ENCODE results near the gene EXOSC5.
"Not testable (repeated sequence)": the region's sequence is repeated elsewhere in the genome, so short reads cannot be mapped to it uniquely, and the experiment has no call there.

The EXOSC5 gene

GRCh38 chr19:41403181-41403970 lies 6.2 kb upstream of the EXOSC5 start:
- DNase-seq, result no peak

GRCh38 chr19:41402010-41402409 lies 4.9 kb upstream of the EXOSC5 start:
- DNase-seq, result no peak

DNA sequence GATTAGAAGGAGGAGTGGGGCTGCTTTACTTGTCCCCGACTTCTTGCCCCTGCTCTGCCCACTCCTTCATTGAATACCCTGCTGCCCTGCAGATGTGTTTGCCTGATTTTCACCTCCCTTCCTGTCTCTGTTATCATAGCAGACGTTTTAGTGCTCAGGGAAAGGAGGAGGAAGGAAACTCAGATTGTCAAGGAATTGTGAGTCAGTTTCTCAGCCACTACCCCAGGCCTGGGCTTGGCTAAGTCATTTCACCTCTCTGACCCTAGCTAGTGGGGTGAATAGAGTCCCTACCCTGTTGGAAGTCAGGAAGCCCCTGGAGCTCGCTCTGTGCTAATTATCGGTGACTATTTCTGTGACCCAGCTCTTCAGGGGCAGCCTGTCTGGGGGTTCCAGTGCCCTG lies 4.3 kb upstream of the EXOSC5 start:
- DNase-seq, result no peak

DNA sequence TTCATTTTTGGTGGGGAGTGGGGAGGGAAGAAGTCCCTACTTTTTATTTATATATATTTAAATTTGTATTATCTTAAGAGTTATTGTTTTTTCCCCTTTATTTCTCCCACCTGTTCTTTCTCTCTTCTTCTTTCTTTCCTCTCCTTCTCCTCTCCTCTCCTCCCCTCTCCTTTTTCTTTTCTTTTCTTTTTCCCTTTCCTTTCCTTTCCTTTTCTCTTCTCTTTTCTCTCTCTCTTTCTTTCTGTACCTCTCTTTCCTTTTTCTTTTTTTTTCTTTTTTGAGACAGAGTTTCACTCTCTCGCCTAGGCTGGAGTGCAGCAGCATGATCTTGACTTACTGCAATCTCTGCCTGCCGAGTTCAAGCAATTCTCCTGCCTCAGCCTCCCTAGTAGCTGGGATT lies 2.4 kb upstream of the EXOSC5 start:
- no peak for DNase-seq

DNA sequence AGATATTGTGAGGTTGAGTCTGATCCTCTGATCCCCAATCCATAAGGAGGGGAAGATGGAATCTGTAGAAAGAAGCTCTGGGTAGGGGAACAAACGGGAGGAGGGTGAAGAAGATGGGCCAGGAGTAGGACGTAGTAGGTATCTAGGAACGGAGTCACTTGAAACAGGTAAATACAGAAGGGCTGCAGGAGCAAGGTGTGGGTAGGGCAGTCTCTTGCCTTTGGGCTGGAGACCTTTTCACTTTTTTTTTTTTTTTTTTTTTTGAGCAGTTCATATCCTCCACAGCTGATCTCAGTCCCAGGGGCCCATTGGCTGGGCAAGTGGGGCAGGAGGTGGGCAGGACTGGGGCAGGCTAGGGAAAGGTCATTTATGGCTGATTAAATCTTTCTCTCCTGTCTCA lies 1.9 kb upstream of the EXOSC5 start:
- no peak for DNase-seq

DNA sequence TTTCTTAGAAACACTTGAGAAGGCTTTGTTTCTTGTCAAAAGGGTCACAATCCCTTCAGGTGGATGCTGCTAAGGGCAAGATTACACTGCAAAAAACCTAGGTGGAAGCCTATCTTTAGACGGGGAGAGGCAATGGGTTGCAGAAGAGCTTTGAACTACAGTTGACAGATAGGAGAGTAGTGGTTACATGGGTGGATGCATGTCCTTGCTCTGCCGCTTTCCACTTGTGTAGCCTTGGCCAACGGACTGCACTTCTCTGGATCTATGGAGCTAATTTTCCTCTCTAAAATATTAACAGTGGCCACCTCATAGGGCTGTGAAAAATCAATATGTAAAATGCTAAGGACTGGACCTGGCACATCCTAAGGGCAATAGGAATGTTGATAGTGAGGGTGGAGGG lies 1.4 kb upstream of the EXOSC5 start:
- no peak for DNase-seq

DNA sequence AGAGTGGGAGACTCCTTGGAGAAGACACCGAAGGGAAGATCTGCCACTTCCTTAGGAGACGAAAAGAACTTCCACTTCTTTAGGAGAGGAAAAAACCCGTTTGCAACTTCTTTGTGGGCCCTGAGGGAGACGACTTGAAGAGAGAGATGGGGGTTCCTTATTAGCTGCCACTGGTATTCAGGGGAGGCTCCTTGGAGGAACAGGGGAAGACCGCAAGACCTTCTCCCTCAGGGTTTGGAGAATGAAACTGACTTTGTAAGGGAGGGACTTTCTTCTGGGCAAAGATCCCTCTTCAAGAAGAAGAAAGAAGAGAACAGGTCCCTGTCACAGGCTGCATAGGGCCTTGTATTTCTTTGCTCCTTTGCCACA lies 875 bp upstream of the EXOSC5 start:
- DNase-seq, result no peak

- DNase-seq, result no peak
These were observed 1.8 kb downstream of the EXOSC5 start for GRCh38 chr19:41395355-41395754.

DNA sequence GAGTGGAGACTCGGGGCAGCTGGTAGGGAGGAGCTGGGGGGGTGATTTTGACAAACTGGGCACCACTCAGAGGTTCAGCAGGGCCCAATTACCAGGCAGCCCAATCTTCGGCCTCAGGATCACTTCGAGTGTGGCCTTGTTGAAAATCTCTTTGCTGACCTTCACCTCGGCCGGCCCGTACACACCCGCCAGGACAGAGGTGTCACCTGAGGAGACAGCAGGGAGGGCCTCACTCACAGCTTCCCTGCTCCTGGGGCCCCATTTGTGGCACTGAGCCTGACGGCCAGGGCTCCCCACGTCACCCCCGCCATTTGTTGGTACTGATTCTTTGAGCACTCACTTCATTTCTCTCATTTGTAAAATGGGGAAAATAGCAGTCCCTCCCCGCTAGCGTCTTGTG lies 4.4 kb downstream of the EXOSC5 start:
- DNase-seq, result no peak

- no peak for DNase-seq
These were observed 5.5 kb downstream of the EXOSC5 start for GRCh38 chr19:41391618-41392017.

DNA sequence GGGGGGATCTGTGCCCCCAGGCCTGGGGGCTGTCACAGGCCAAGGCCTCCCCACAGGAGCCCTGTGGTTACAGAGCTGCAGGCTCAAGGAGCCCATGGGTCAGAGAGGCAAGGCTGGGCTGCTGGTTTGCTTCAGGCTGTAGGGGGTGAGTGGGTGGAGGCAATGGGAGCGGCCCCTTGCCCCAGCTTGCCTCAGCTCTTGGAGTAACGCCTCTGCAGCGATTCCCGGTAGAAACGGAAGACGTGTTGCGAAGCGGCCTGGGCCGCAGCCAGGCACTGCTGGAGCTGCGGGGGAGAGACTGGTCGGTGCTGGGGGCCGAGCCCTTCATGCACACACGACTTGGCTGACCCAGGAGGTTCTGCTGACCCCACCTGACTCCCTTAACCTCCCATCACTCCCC lies 10.7 kb downstream of the EXOSC5 start:
- no peak for DNase-seq

GRCh38 chr19:41384351-41384750 lies 12.8 kb downstream of the EXOSC5 start:
- DNase-seq, result no peak

DNA sequence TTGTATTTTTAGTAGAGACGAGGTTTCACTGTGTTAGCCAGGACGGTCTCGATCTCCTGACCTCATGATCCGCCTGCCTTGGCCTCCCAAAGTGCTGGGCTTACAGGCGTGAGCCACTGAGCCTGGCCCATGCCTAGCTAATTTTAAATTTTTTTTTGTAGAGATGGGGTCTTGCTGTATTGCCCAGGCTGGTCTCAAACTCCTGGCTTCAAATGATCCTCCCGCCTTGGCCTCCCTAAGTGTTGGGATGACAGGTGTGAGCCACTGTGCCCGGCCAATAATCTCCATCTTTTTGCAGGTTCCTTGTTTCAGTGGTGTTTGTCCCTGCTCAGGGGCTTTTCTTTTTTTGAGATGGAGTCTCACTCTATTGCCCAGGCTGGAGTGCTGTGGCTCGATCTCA lies 15.6 kb downstream of the EXOSC5 start:
- DNase-seq, result not testable (repeated sequence)

- no peak for DNase-seq
These were observed 19.0 kb downstream of the EXOSC5 start for GRCh38 chr19:41377977-41378709.

DNA sequence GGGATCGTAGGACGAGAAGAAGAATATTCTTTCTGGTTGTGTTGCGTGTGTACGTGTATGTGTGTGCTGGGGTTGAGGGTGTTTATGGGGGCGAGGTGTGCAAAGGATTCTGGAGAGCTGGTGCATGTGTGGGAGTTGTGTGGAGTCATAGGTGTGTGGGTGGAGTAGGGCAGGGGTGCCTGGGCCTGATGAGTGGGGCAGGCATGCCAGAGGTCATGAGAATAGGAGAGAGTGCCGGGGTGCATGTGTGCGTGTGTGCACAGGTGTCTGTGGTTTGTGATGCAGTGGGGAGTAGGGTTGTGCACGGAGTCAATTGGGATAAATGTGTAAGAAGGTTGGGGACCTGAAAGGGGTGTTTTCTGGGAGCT lies 20.2 kb downstream of the EXOSC5 start:
- DNase-seq, result no peak

- no peak for DNase-seq
These were observed 20.7 kb downstream of the EXOSC5 start, which contains the start of gene TMEM91 for GRCh38 chr19:41376241-41376997. Gene TMEM91 (plus strand): TSS chr19:41376533. CDS start chr19:41378310, 1,777 bp downstream.

DNA sequence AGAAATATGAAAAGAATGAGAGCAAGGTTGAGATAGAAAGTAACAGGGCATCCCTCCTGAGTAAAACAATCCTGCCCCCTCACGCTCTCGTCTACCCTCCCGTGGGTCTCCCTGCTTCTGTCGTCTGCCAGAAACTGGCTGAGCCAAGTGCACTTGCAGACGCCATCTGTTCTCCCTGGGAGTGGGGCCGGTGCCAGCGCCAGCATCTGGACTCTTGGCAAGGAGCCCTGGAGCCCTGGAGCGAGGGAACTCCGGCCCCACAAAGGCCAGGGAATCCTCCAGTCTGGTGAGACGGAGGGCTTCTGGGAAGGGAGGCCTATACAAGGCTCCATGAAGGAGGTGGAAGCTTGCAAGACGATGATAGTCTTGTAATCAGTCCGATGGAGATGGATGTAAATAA lies 23.2 kb downstream of the EXOSC5 start:
- DNase-seq, result no peak

GRCh38 chr19:41372501-41372900 lies 24.7 kb downstream of the EXOSC5 start:
- DNase-seq, result no peak

GRCh38 chr19:41371541-41371940 lies 25.6 kb downstream of the EXOSC5 start:
- DNase-seq, result no peak

- DNase-seq, result not testable (repeated sequence)
These were observed 26.0 kb downstream of the EXOSC5 start for GRCh38 chr19:41371119-41371518.

- DNase-seq, result no peak
These were observed 27.4 kb downstream of the EXOSC5 start for GRCh38 chr19:41369769-41370168.

DNA sequence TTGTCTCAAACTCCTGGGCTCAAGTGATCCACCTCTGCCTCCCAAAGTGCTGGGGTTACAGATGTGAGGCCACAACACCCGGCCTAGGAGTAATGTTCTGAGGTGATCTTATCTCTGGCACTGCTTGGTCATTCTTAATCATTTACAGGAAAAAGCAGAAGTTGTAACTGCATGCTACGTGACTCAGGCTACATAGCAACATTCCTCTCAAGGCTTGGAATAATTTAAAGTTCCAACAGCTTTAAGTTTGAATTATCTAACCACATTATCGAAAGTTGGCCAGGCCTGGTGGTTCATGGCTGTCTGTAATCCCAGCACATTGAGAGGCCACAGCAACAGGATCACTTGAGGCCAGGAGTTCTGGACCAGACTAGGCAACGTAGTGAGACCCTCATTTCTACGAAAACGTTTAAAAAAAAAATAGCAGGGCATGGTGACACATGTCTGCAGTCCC lies 29.3 kb downstream of the EXOSC5 start:
- DNase-seq, result no peak

GRCh38 chr19:41366089-41366488 lies 31.1 kb downstream of the EXOSC5 start:
- DNase-seq, result no peak

Measured in NCI-H1048 (cell line).